ENCODE measurements around the gene WDFY2. TPM values are rescaled to one million over a fixed set of nuclear protein-coding genes. Genes with fewer than 3 reads are reported as not detected.

Gene WDFY2
- total RNA-seq, 1 donor, result 10.2 TPM

- DNase-seq (ENCODE audit: low read depth), result no peak
- TF ChIP-seq, protein P1, sequence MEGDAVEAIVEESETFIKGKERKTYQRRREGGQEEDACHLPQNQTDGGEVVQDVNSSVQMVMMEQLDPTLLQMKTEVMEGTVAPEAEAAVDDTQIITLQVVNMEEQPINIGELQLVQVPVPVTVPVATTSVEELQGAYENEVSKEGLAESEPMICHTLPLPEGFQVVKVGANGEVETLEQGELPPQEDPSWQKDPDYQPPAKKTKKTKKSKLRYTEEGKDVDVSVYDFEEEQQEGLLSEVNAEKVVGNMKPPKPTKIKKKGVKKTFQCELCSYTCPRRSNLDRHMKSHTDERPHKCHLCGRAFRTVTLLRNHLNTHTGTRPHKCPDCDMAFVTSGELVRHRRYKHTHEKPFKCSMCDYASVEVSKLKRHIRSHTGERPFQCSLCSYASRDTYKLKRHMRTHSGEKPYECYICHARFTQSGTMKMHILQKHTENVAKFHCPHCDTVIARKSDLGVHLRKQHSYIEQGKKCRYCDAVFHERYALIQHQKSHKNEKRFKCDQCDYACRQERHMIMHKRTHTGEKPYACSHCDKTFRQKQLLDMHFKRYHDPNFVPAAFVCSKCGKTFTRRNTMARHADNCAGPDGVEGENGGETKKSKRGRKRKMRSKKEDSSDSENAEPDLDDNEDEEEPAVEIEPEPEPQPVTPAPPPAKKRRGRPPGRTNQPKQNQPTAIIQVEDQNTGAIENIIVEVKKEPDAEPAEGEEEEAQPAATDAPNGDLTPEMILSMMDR (IDR thresholded peaks at IDR 0.05; ENCODE audit: insufficient read depth, low read length), result no peak
- H3K4me3 ChIP-seq (ENCODE audit: low read depth, low read length), result no peak overlapping the region
Measured at GRCh38 chr13:51727634-51728274, 143.5 kb downstream of the WDFY2 start.

DNA sequence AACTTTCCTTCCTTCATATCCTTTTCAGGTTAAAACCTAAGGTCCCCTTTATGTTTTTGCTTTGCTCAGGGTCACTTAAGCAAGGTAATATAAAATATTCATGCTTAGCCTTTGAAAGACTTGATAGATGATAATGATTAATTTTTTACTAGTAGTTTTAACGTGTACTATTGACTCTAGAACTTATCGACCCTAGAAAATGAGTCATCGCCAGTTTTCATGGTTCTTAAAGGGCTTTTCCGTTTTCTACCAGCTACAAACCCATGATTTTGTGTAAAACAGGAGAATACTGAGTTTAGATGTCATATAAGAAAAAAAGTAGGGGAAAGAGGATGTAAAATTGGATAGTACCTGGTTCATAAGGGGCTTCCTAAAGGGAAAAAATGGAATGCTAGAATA lies 144.0 kb downstream of the WDFY2 start:
- TF ChIP-seq, protein P1 (IDR thresholded peaks at IDR 0.05; ENCODE audit: insufficient read depth, low read length), result no peak
- no peak for DNase-seq (ENCODE audit: low read depth)
- H3K4me3 ChIP-seq (ENCODE audit: low read depth, low read length), result no peak overlapping the region

DNA sequence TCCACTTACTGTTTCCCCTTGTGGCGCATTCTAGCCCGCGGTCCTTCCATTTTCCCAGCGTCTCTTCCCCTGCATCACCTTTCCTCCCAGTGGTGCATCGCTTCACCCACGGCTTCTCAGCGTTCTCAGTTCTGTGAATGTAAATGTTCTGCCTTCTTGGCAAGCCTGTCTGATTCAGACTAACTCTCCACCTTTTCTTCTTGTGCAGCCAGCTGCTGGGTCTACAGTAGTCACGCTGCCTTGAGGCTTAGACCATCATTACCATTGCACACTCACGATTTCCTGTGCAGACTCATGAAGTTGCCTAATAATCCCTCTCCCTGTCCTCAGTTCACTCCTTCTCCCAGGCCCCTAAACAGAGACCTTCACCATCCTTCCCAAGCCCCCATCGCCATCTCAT lies 144.7 kb downstream of the WDFY2 start:
- TF ChIP-seq, protein P1 (IDR thresholded peaks at IDR 0.05; ENCODE audit: insufficient read depth, low read length), result no peak
- no peak overlapping the region for H3K4me3 ChIP-seq (ENCODE audit: low read depth, low read length)
- DNase-seq (ENCODE audit: low read depth), result peak; percentile 81

- H3K4me3 ChIP-seq (ENCODE audit: low read depth, low read length), result peak overlapping the region; percentile 42
- peak; percentile 84 for DNase-seq (ENCODE audit: low read depth)
- TF ChIP-seq, protein P1 (IDR thresholded peaks at IDR 0.05; ENCODE audit: insufficient read depth, low read length), result no peak
Measured at GRCh38 chr13:51729866-51730553, 145.7 kb downstream of the WDFY2 start.

DNA sequence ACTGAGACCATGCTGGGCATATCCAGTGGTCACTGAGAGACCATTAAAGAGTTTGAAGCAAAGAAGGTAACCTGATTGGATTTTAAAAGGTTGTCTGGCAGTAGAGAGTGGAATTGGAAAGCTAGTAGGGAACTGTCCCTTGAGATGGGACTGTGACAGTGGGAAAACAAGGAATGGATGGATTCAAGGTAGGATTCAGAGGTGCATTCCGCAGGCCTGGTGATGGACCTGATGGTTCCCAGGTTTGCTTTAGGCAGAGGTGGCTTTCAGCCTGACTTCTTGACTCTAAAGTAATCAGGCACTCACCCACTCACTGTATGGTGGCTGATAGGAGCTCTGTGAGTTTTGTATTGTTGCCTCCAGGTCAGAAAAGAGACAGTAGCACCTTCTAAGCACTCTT lies 146.7 kb downstream of the WDFY2 start:
- no peak for DNase-seq (ENCODE audit: low read depth)
- TF ChIP-seq, protein P1 (IDR thresholded peaks at IDR 0.05; ENCODE audit: insufficient read depth, low read length), result no peak
- no peak overlapping the region for H3K4me3 ChIP-seq (ENCODE audit: low read depth, low read length)

DNA sequence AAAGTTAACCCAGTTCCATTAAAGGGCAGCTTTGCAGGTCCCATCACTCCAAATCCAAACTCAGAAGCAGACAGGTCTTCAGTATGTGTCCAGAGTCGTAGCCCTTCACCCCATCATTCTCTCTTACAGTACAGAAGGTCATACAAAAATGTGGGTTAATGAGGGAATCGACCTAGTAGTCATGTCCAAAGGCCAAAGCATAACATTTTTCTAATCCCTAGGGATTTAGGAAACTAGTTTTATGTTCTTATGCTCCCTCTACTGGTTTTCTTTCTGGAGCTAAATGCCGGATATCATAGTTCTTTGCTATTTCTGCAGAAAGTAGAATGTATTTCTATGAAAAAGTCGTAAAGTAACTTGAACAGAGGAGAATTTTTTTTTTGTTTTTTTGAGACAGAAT lies 147.5 kb downstream of the WDFY2 start:
- TF ChIP-seq, protein P1 (IDR thresholded peaks at IDR 0.05; ENCODE audit: insufficient read depth, low read length), result peak; percentile 63
- no peak overlapping the region for H3K4me3 ChIP-seq (ENCODE audit: low read depth, low read length)
- peak; percentile 87 for DNase-seq (ENCODE audit: low read depth)

All from fibroblast of the aortic adventitia (primary cell).